Endothelial cell of umbilical vein (primary cell): Measurements from ENCODE around the gene TMC1. TPM values are rescaled to one million over a fixed set of nuclear protein-coding genes. Genes with fewer than 3 reads are reported as not detected.

Source experiments
- BruUV-seq: library from RNA; stranded (reverse); fragments of 400-500 nt; replicated peaks from 2 replicates; lab custom pipeline; 2021; lab: Mats Ljungman, UMichigan
- CTCF ChIA-PET: fragments of 300-600, 350-600 bp; sonication (Branson Sonifier 250); formaldehyde crosslinking; loops from one replicate; lab custom pipeline; 2021; ENCODE audit warnings: antibody characterized with exemption, inconsistent platforms; lab: Charles Lee
- POLR2A ChIA-PET: fragments of 300-600, 350-600 bp; sonication (Branson Sonifier 250); formaldehyde crosslinking; loops from one replicate; lab custom pipeline; 2021; ENCODE audit warnings: antibody characterized with exemption, inconsistent platforms; lab: Charles Lee
- DNase-seq: peaks from one replicate; pipeline ENCODE4 v3.0.0-alpha.2; 2011; ENCODE audit warnings: low read depth, low spot score
- FAIRE-seq: peaks from 2 replicates; lab custom pipeline; 2011; peaks lifted over from hg19 to GRCh38; lab: Jason Lieb, UNC
- H2AFZ ChIP-seq: 2 replicates; pipeline ENCODE4 v1.6.0; 2012; ENCODE audit warnings: low read depth, low read length, control low read depth, inconsistent platforms
- H3K27ac ChIP-seq: 2 replicates; pipeline ENCODE4 v1.5.1; 2011; ENCODE audit warnings: low read depth, mild to moderate bottlenecking, control low read depth, low read length, moderate library complexity; ENCODE audit not compliant: insufficient read depth
- H3K27me3 ChIP-seq, 2 experiments: 2 replicates each; pipeline versions ENCODE4 v1.6.0 to v1.6.1; 2011; ENCODE audit warnings: low read length in 2 of 2, mixed read lengths in 1 of 2; ENCODE audit not compliant: control insufficient read depth in 2 of 2, insufficient read depth in 2 of 2
- H3K36me3 ChIP-seq, 2 experiments: 2 replicates in 1 of 2; 3 replicates in 1 of 2; pipeline ENCODE4 v1.5.1; 2011; ENCODE audit warnings: low read length in 2 of 2, mild to moderate bottlenecking in 1 of 2, moderate library complexity in 1 of 2; ENCODE audit not compliant: control insufficient read depth in 2 of 2, insufficient read depth in 2 of 2; ENCODE audit errors: extremely low read depth in 1 of 2
- H3K4me1 ChIP-seq: 3 replicates; pipeline ENCODE4 v1.5.1; 2011; ENCODE audit warnings: mild to moderate bottlenecking, low read length; ENCODE audit not compliant: control insufficient read depth, insufficient read depth; ENCODE audit errors: extremely low read depth
- H3K4me2 ChIP-seq: 2 replicates; pipeline ENCODE4 v1.6.1; 2011; ENCODE audit warnings: low read length, control low read depth, mixed read lengths; ENCODE audit not compliant: insufficient read depth
- H3K4me3 ChIP-seq, 3 experiments: fragments of 200-600 bp in 1 of 3; sonication (generic), shearing (Covaris generic) in 1 of 3; replicated peaks in 1 of 3; 2 replicates each; pipeline ENCODE4 v1.5.1; 2011 to 2016; ENCODE audit warnings: control low read depth in 3 of 3, low read length in 3 of 3, mild to moderate bottlenecking in 2 of 3, inconsistent platforms in 1 of 3, low read depth in 1 of 3, moderate library complexity in 1 of 3; ENCODE audit not compliant: insufficient read depth in 1 of 3
- H3K79me2 ChIP-seq: 2 replicates; pipeline ENCODE4 v1.6.0; 2012; ENCODE audit warnings: low read length, inconsistent platforms; ENCODE audit not compliant: control insufficient read depth, insufficient read depth
- H3K9ac ChIP-seq: replicated peaks from 2 replicates; pipeline ENCODE3; 2011; ENCODE audit warnings: low read length, control low read depth; ENCODE audit not compliant: insufficient read depth; ENCODE audit errors: extremely low read depth
- H3K9me1 ChIP-seq: replicated peaks from 3 replicates; pipeline ENCODE4 v1.6.0; 2011; ENCODE audit warnings: mild to moderate bottlenecking, low read length; ENCODE audit not compliant: control insufficient read depth, insufficient read depth; ENCODE audit errors: extremely low read depth
- H3K9me3 ChIP-seq: replicated peaks from 2 replicates; pipeline ENCODE4 v1.5.1; 2012; ENCODE audit warnings: low read length, inconsistent platforms; ENCODE audit not compliant: control insufficient read depth, insufficient read depth
- H4K20me1 ChIP-seq: replicated peaks from 2 replicates; pipeline ENCODE3; 2011; ENCODE audit warnings: mild to moderate bottlenecking, low read length; ENCODE audit not compliant: control insufficient read depth, insufficient read depth; ENCODE audit errors: extremely low read depth
- CTCF ChIP-seq, 2 donors: IDR thresholded peaks; 1 replicate in 1 of 2; 2 replicates in 1 of 2; pipeline ENCODE4 v1.5.1; 2011; ENCODE audit warnings: low read length in 2 of 2, mild to moderate bottlenecking in 2 of 2, moderate library complexity in 2 of 2, control low read depth in 1 of 2, inconsistent platforms in 1 of 2, low read depth in 1 of 2; ENCODE audit not compliant: insufficient read depth in 1 of 2; ENCODE audit errors: extremely low read depth in 1 of 2
- EZH2 ChIP-seq: IDR thresholded peaks from 2 replicates; pipeline ENCODE4 v1.6.1; 2012; ENCODE audit warnings: borderline replicate concordance, low read depth, mild to moderate bottlenecking, moderate library complexity, low read length, inconsistent platforms; ENCODE audit not compliant: severe bottlenecking
- FOS ChIP-seq: IDR thresholded peaks from 2 replicates; pipeline ENCODE4 v1.6.1; 2011; ENCODE audit warnings: mild to moderate bottlenecking, low read length, moderate library complexity, borderline replicate concordance; ENCODE audit not compliant: insufficient read depth
- GATA2 ChIP-seq: IDR thresholded peaks from 2 replicates; pipeline ENCODE4 v1.7.0; 2011; ENCODE audit warnings: low read depth, mild to moderate bottlenecking, moderate library complexity, mixed read lengths, low read length; ENCODE audit not compliant: insufficient read length, insufficient read depth
- JUN ChIP-seq: IDR thresholded peaks from 2 replicates; pipeline ENCODE4 v1.6.1; 2011; ENCODE audit warnings: borderline replicate concordance, low read depth; ENCODE audit not compliant: insufficient read length, insufficient read depth
- MAX ChIP-seq: IDR thresholded peaks from 2 replicates; pipeline ENCODE4 v1.6.1; 2011; ENCODE audit not compliant: insufficient read depth, insufficient read length
- MYC ChIP-seq: IDR thresholded peaks from one replicate; pipeline ENCODE4 v1.6.1; 2011; ENCODE audit warnings: mild to moderate bottlenecking, low read depth, low read length
- POLR2A ChIP-seq: IDR thresholded peaks from 2 replicates; pipeline ENCODE4 v1.6.1; 2012; ENCODE audit warnings: low read depth, mild to moderate bottlenecking, control low read depth, low read length
- POLR2AphosphoS5 ChIP-seq: IDR thresholded peaks from 2 replicates; pipeline ENCODE4 v1.6.1; 2012; ENCODE audit warnings: low read depth, mild to moderate bottlenecking, control low read depth, low read length, moderate library complexity; ENCODE audit not compliant: insufficient read depth
- dilution Hi-C: fragments of 300-500 bp; cut with MboI; formaldehyde crosslinking; loops from one replicate; pipeline ENCODE4 v1.15.0; 2019; ENCODE audit warnings: low sequenced_read_pairs; ENCODE audit not compliant: extremely low pct_ligation_motif_present
- intact Hi-C: fragments of 100-400 bp; cut with micrococcal nuclease; formaldehyde crosslinking; loops from one replicate; pipeline ENCODE4 v1.10.0; 2022
- polyA plus RNA-seq, 4 experiments: library from polyadenylated mRNA; depleted of rRNA in 3 of 4; stranded (reverse) in 3 of 4; unstranded in 1 of 4; fragments of >200 nt; gene quantifications; 2 replicates each; pipeline versions ENCODE4 v1.2.1 to v1.2.3, GENCODE V29; 2011 to 2012; ENCODE audit warnings: missing spikeins in 1 of 4
- total RNA-seq: library from RNA; stranded (reverse); gene quantifications from 2 replicates; pipeline ENCODE4 v1.2.3, GENCODE V29; 2021

The TMC1 gene
- total and polyA plus RNA-seq, 2 donors (not counting 3 experiments of a cell fraction or from before 2014, with no cell fraction given) = 1.5 TPM; not detected in 1

- no TSS peak for BruUV-seq
- H3K79me2 ChIP-seq = no peaks in the 10 kb centered on the region
- intact Hi-C loops (no loop called here), dilution Hi-C loops (no loop called here)
- H3K4me1 ChIP-seq = no peaks in the 10 kb centered on the region
- DNase-seq (peak; percentile 13), FAIRE-seq (no peak)
- no peak overlapping the region for H3K4me2 ChIP-seq
- H2AFZ ChIP-seq = no peak overlapping the region
- no peaks in the 10 kb centered on the region for H3K36me3 ChIP-seq
- peaks cover 0 to 1% of the 10 kb centered on the region in 2 experiments for H3K27me3 ChIP-seq
- no peak overlapping the region for H3K9ac ChIP-seq
- H3K27ac ChIP-seq = no peak overlapping the region
- no peak overlapping the region for H3K4me3 ChIP-seq
- ChIA-PET CTCF (interaction anchor here (0.7 to 3.5 kb wide), 5 partner anchors 9 to 492 kb away, joined by 3 to 19 read pairs (median 4); no protein-coding TSS in a partner anchor), POLR2A (no interaction called here)
- H3K9me1 ChIP-seq = no peaks in the 10 kb centered on the region
- TF ChIP-seq CTCF (IDR thresholded peaks at IDR 0.05; ENCODE audit: extremely low read depth in 1 of 2, insufficient read depth in 1 of 2, low read depth in 1 of 2, low read length in 2 of 2) = peak; percentile 17 to 23
- no peak for TF ChIP-seq GATA2
- no peaks in the 10 kb centered on the region for H3K9me3 ChIP-seq
- no peaks in the 10 kb centered on the region for H4K20me1 ChIP-seq
These were observed 286.5 kb downstream of the TMC1 start for GRCh38 chr9:72807765-72808445.

- DNase-seq (no peak), FAIRE-seq (no peak)
- CTCF ChIA-PET = interaction anchor here (0.7 to 3.5 kb wide), 8 partner anchors 10 to 492 kb away, joined by 3 to 19 read pairs (median 3); no protein-coding TSS in a partner anchor
- BruUV-seq = no TSS peak
- Histone ChIP-seq H3K9me1 (no peaks in the 10 kb centered on the region), H3K9me3 (no peaks in the 10 kb centered on the region), H3K4me2 (no peak overlapping the region), H4K20me1 (no peaks in the 10 kb centered on the region), H3K4me3 (no peak overlapping the region), H3K36me3 (no peaks in the 10 kb centered on the region), H3K27me3 (peaks cover 0 to 1% of the 10 kb centered on the region in 2 experiments), H2AFZ (no peak overlapping the region), H3K9ac (no peak overlapping the region), H3K27ac (no peak overlapping the region), H3K79me2 (no peaks in the 10 kb centered on the region), H3K4me1 (no peaks in the 10 kb centered on the region)
- POLR2A ChIA-PET = no interaction called here
- TF ChIP-seq MYC (no peak), FOS (no peak), EZH2 (no peak), GATA2 (no peak), POLR2AphosphoS5 (no peak), CTCF (IDR thresholded peaks at IDR 0.05; ENCODE audit: extremely low read depth in 1 of 2, insufficient read depth in 1 of 2, low read depth in 1 of 2, low read length in 2 of 2) (no peak), JUN (no peak), MAX (no peak), POLR2A (no peak)
- dilution Hi-C loops (no loop called here), intact Hi-C loops (no loop called here)
These were observed 287.0 kb downstream of the TMC1 start for GRCh38 chr9:72808446-72808768.
